H1 (cell line): ENCODE results near the gene HK1. TPM values are rescaled to one million over a fixed set of nuclear protein-coding genes. Genes with fewer than 3 reads are reported as not detected.

ENCODE experiments used
- CTCF ChIA-PET: fragments of 300-600 bp; sonication (Branson Sonifier 250); formaldehyde crosslinking; loops from one replicate; lab custom pipeline; 2021; ENCODE audit not compliant: partially characterized antibody; lab: Charles Lee
- POLR2A ChIA-PET: fragments of 300-600 bp; sonication (Branson Sonifier 250); formaldehyde crosslinking; loops from one replicate; lab custom pipeline; 2021; ENCODE audit warnings: inconsistent platforms; ENCODE audit not compliant: partially characterized antibody; lab: Charles Lee
- DNase-seq, 2 experiments: peaks; one replicate each; pipeline versions ENCODE4 v3.0.0 to v3.0.0-alpha.2; 2010 to 2022; ENCODE audit warnings: low spot score in 2 of 2, low read depth in 1 of 2, mixed read lengths in 1 of 2
- FAIRE-seq: peaks from 2 replicates; lab custom pipeline; 2011; peaks lifted over from hg19 to GRCh38; lab: Jason Lieb, UNC
- H2AFZ ChIP-seq: 2 replicates; pipeline ENCODE4 v1.8.1; 2012; ENCODE audit warnings: low read length, inconsistent platforms
- H2AK5ac ChIP-seq: 2 replicates; pipeline ENCODE4 v1.6.1; 2013; ENCODE audit warnings: low read depth, low read length
- H2BK120ac ChIP-seq: replicated peaks from 2 replicates; pipeline ENCODE3; 2013; ENCODE audit warnings: low read depth, low read length, inconsistent platforms
- H2BK12ac ChIP-seq: 2 replicates; pipeline ENCODE4 v1.6.1; 2013; ENCODE audit warnings: low read depth, low read length
- H2BK15ac ChIP-seq: 2 replicates; pipeline ENCODE4 v1.6.1; 2013; ENCODE audit warnings: low read length
- H2BK20ac ChIP-seq: 2 replicates; pipeline ENCODE4 v1.6.1; 2013; ENCODE audit warnings: low read length
- H2BK5ac ChIP-seq: 2 replicates; pipeline ENCODE4 v1.6.1; 2013; ENCODE audit warnings: low read depth, low read length
- H3K14ac ChIP-seq: 2 replicates; pipeline ENCODE4 v1.6.1; 2013; ENCODE audit warnings: inconsistent platforms; ENCODE audit not compliant: insufficient read length
- H3K18ac ChIP-seq: 2 replicates; pipeline ENCODE4 v1.6.1; 2013; ENCODE audit warnings: low read length; ENCODE audit errors: extremely low read depth
- H3K23ac ChIP-seq: 2 replicates; pipeline ENCODE4 v1.6.1; 2013; ENCODE audit warnings: inconsistent platforms; ENCODE audit not compliant: insufficient read length
- H3K23me2 ChIP-seq: 2 replicates; pipeline ENCODE4 v1.6.1; 2013; ENCODE audit warnings: low read depth, low read length
- H3K27ac ChIP-seq: 2 replicates; pipeline ENCODE4 v1.6.1; 2011; ENCODE audit warnings: low read depth, low read length, inconsistent platforms
- H3K27me3 ChIP-seq, 4 experiments: replicated peaks in 1 of 4; 1 replicate in 1 of 4; 2 replicates in 3 of 4; pipeline versions ENCODE4 v1.6.1 to v1.8.1; 2011 to 2013; ENCODE audit warnings: low read length in 3 of 4, mild to moderate bottlenecking in 3 of 4, inconsistent platforms in 2 of 4, mixed read lengths in 2 of 4, moderate library complexity in 1 of 4; ENCODE audit not compliant: control insufficient read depth in 3 of 4, insufficient read depth in 3 of 4; ENCODE audit errors: extremely low read depth in 1 of 4
- H3K36me3 ChIP-seq, 4 experiments: 2 replicates each; pipeline versions ENCODE4 v1.6.1 to v1.8.1; 2011 to 2013; ENCODE audit warnings: mild to moderate bottlenecking in 4 of 4, low read length in 3 of 4, moderate library complexity in 2 of 4, control low read depth in 1 of 4, inconsistent platforms in 1 of 4; ENCODE audit not compliant: insufficient read depth in 4 of 4, control insufficient read depth in 2 of 4
- H3K4ac ChIP-seq: replicated peaks from 2 replicates; pipeline ENCODE3; 2013; ENCODE audit warnings: low read length, low read depth, mixed read lengths, inconsistent platforms; ENCODE audit not compliant: insufficient read length
- H3K4me1 ChIP-seq, 4 experiments: replicated peaks in 1 of 4; 1 replicate in 1 of 4; 2 replicates in 3 of 4; pipeline versions ENCODE4 v1.6.1 to v1.8.1; 2011 to 2013; ENCODE audit warnings: low read length in 3 of 4, inconsistent platforms in 2 of 4, mixed read lengths in 1 of 4; ENCODE audit not compliant: insufficient read depth in 4 of 4, control insufficient read depth in 3 of 4
- H3K4me2 ChIP-seq, 2 experiments: 2 replicates each; pipeline versions ENCODE4 v1.6.1 to v1.8.1; 2011 to 2013; ENCODE audit warnings: low read depth in 2 of 2, low read length in 2 of 2, control low read depth in 1 of 2, inconsistent platforms in 1 of 2, mild to moderate bottlenecking in 1 of 2; ENCODE audit not compliant: insufficient read depth in 1 of 2
- H3K4me3 ChIP-seq, 4 experiments: fragments of 200-600, 300-600 bp in 1 of 4; sonication (generic), shearing (Covaris generic), sonication (Bioruptor Twin) in 1 of 4; 2 replicates each; pipeline versions ENCODE4 v1.5.1 to v1.8.1; 2011 to 2016; ENCODE audit warnings: low read length in 4 of 4, low read depth in 3 of 4, control low read depth in 2 of 4, inconsistent platforms in 2 of 4, mild to moderate bottlenecking in 2 of 4, mixed read lengths in 1 of 4, moderate library complexity in 1 of 4; ENCODE audit not compliant: insufficient read depth in 2 of 4; ENCODE audit errors: extremely low read depth in 1 of 4
- H3K56ac ChIP-seq: replicated peaks from 2 replicates; pipeline ENCODE3; 2013; ENCODE audit warnings: low read depth, mild to moderate bottlenecking, mixed read lengths, low read length, inconsistent platforms; ENCODE audit not compliant: insufficient read length
- H3K79me1 ChIP-seq: 2 replicates; pipeline ENCODE4 v1.6.1; 2013; ENCODE audit warnings: low read depth, low read length, control low read depth
- H3K79me2 ChIP-seq, 2 experiments: 2 replicates each; pipeline versions ENCODE4 v1.6.1 to v1.8.1; 2012 to 2013; ENCODE audit warnings: low read length in 2 of 2, mild to moderate bottlenecking in 2 of 2, inconsistent platforms in 1 of 2; ENCODE audit not compliant: insufficient read depth in 2 of 2, control insufficient read depth in 1 of 2
- H3K9ac ChIP-seq, 4 experiments: replicated peaks in 1 of 4; 1 replicate in 1 of 4; 2 replicates in 3 of 4; pipeline versions ENCODE4 v1.6.1 to v1.8.1; 2011 to 2013; ENCODE audit warnings: low read depth in 3 of 4, low read length in 3 of 4, control low read depth in 2 of 4, mild to moderate bottlenecking in 2 of 4, moderate library complexity in 2 of 4, inconsistent platforms in 1 of 4; ENCODE audit errors: extremely low read depth in 1 of 4
- H3K9me3 ChIP-seq, 2 experiments: 2 replicates each; pipeline versions ENCODE4 v1.6.1 to v1.8.1; 2012 to 2013; ENCODE audit warnings: mild to moderate bottlenecking in 2 of 2, moderate library complexity in 2 of 2, control low read depth in 1 of 2, inconsistent platforms in 1 of 2, low read depth in 1 of 2, low read length in 1 of 2, mixed read lengths in 1 of 2; ENCODE audit not compliant: insufficient read depth in 2 of 2
- H4K20me1 ChIP-seq, 2 experiments: replicated peaks in 1 of 2; 2 replicates each; pipeline versions ENCODE3 to v1.8.1; 2011 to 2013; ENCODE audit warnings: inconsistent platforms in 2 of 2, low read length in 2 of 2, mild to moderate bottlenecking in 1 of 2; ENCODE audit not compliant: insufficient read depth in 2 of 2, control insufficient read depth in 1 of 2
- H4K5ac ChIP-seq: 2 replicates; pipeline ENCODE4 v1.6.1; 2013; ENCODE audit warnings: low read length, low read depth, mixed read lengths, inconsistent platforms; ENCODE audit not compliant: insufficient read length
- H4K8ac ChIP-seq: 2 replicates; pipeline ENCODE4 v1.8.0; 2013; ENCODE audit warnings: mild to moderate bottlenecking, moderate library complexity, low read length, inconsistent platforms; ENCODE audit not compliant: insufficient read depth; ENCODE audit errors: extremely low read depth
- H4K91ac ChIP-seq: replicated peaks from 2 replicates; pipeline ENCODE3; 2013; ENCODE audit warnings: low read length, mixed read lengths, inconsistent platforms; ENCODE audit not compliant: insufficient read length
- YY1 ChIP-seq: IDR thresholded peaks from 2 replicates; pipeline ENCODE4 v1.6.1; 2011; ENCODE audit warnings: low read depth, mild to moderate bottlenecking, low read length
- ZNF274 ChIP-seq: IDR thresholded peaks from 2 replicates; pipeline ENCODE4 v1.7.0; 2012; ENCODE audit warnings: low read length, borderline replicate concordance; ENCODE audit errors: extremely low read depth
- WGBS, 2 experiments: shearing (Covaris generic) in 1 of 2; methylation state at CpG; one replicate each; pipeline versions ENCODE4 v1.1.6 to v1.1.7; 2013 to 2015; ENCODE audit warnings: low lambda C conversion rate in 2 of 2, mixed read lengths in 2 of 2, inconsistent platforms in 1 of 2, low coverage in 1 of 2, missing lambda C conversion rate in 1 of 2; ENCODE audit not compliant: insufficient replicate concordance in 2 of 2, insufficient coverage in 1 of 2, insufficient read length in 1 of 2; ENCODE audit errors: extremely low coverage in 1 of 2, missing lambda C conversion rate in 1 of 2; 5-methylcytosine and 5-hydroxymethylcytosine counted together
- polyA plus RNA-seq, 7 experiments: library from polyadenylated mRNA; depleted of rRNA in 3 of 7; stranded (reverse) in 5 of 7; unstranded in 2 of 7; fragments of >200 nt in 5 of 7; fragments of 200-250 nt in 2 of 7; gene quantifications; 1 replicate in 5 of 7; 2 replicates in 1 of 7; 4 replicates in 1 of 7; pipeline versions ENCODE4 v1.2.1 to v1.2.3, GENCODE V29; 2011 to 2013; ENCODE audit warnings: missing spikeins in 2 of 7, mixed read lengths in 2 of 7
- total RNA-seq: library from RNA; stranded (reverse); fragmentation: NEBNext Ultra II Directional; extraction: Animal tissue kit (Norgen Biotek cat#: 25700); gene quantifications from 2 replicates; pipeline ENCODE4 v1.2.1, GENCODE V29; 2021

HK1 gene
- total and polyA plus RNA-seq, 2 of the 8 experiments (the other 6 are each of a cell fraction or from before 2014, with no cell fraction given), result 55.8 to 247 TPM

DNA sequence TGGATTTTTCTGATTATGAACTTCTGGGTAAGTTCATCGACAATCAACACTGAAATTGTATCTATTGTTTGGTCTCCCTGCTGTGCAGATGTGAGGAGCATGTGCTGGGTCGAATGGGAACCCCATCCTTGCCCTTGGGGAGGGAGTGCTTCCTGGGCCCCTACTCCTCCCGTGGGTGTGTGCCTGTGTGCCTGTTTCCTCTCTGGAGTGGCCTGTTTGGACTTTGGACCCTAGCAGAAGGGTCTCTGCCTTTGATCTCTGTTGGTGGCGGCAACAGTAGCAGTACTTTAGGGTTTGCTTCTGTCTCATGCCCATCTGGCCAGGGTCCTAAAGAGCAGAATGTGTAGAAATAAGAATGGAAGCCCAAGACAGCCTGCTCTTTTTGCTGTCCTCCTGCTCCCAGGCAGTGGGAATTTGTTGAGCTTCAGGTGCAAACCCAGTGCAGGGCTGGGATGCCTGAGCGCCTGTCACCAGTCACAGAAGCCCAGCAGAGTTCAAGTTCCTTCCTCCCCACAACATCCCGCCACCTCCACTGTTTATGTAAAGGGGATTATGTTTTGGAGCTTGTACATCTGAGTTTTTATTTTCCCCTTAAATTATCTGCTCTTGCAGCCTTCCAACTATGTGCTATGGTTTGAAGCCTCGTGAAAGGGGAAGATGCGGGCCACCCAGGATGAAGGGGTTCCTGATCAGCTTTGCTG is 139.9 kb downstream of the HK1 start:
- Histone ChIP-seq H2BK120ac (no peak overlapping the region), H3K23me2 (no peaks in the 10 kb centered on the region), H3K4ac (no peak overlapping the region), H4K20me1 (no peaks in the 10 kb centered on the region), H3K27me3 (no peaks in the 10 kb centered on the region), H4K91ac (no peak overlapping the region), H3K9me3 (no peaks in the 10 kb centered on the region), H3K4me2 (no peak overlapping the region), H2BK15ac (no peak overlapping the region), H3K4me1 (no peaks in the 10 kb centered on the region; a peak in 2 of 7 replicates), H4K5ac (no peak overlapping the region), H2AFZ (no peak overlapping the region), H3K23ac (no peak overlapping the region), H3K79me2 (no peaks in the 10 kb centered on the region), H3K9ac (no peak overlapping the region), H3K4me3 (no peak overlapping the region), H2BK12ac (no peak overlapping the region), H3K79me1 (no peaks in the 10 kb centered on the region), H3K27ac (no peak overlapping the region), H2BK20ac (no peak overlapping the region), H3K56ac (no peak overlapping the region), H3K36me3 (no peaks in the 10 kb centered on the region), H3K18ac (no peak overlapping the region), H2BK5ac (no peak overlapping the region), H4K8ac (no peak overlapping the region), H2AK5ac (no peak overlapping the region), H3K14ac (no peak overlapping the region)
- WGBS, 2 experiments, result 88% methylated on average over 8 of the region's 8 CpGs; no CpG with 5 or more reads in 1 of the 2 experiments
- FAIRE-seq, result no peak
- TF ChIP-seq YY1 (no peak), ZNF274 (no peak)
- DNase-seq, result no peak
- CTCF ChIA-PET, result interaction anchor here (1.0 to 4.3 kb wide), 8 partner anchors 9 to 219 kb away, joined by 3 to 18 read pairs (median 4); partner anchors contain the start of gene TSPAN15
- POLR2A ChIA-PET, result no interaction called here
